HG02763 (cell line): ENCODE data around the gene PCCA.
"Not testable (repeated sequence)": the region's sequence is repeated elsewhere in the genome, so short reads cannot be mapped to it uniquely, and the experiment has no call there.

ENCODE experiments used
- ATAC-seq: cut with Tn5 transposase; IDR thresholded peaks from one replicate; pipeline ENCODE4 v1.9.1; 2021; ENCODE audit warnings: mild to moderate bottlenecking, moderate library complexity; ENCODE audit not compliant: unreplicated experiment

Gene PCCA

GRCh38 chr13:100520936-100521850, 432.3 kb downstream of the PCCA start:
- ATAC-seq: no peak

- no peak for ATAC-seq
These were observed 433.1 kb downstream of the PCCA start for GRCh38 chr13:100521851-100522617.

GRCh38 chr13:100522618-100523309, 433.9 kb downstream of the PCCA start:
- ATAC-seq: no peak

DNA sequence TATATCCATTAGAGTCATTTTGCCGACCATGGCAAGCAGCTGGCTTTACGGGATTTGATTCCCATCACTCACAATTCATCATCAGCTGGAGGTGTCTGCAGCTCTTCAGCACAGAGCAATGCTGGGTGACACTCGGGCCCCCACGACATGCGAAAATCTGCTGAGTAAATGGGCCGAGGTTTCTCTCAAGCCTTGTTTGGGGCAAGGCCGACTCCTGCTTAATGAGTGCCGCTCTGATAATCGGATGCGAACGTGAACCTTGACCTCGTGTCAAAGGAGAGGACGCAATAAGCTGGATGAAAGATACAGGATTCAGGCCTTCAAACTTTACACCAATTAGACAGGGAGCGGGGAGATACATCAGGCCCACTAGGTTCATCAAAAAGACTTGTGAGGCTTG, 434.5 kb downstream of the PCCA start:
- no peak for ATAC-seq

- no peak for ATAC-seq
These were observed 435.1 kb downstream of the PCCA start for GRCh38 chr13:100523981-100524386.

GRCh38 chr13:100524688-100525087, 435.8 kb downstream of the PCCA start:
- ATAC-seq: not testable (repeated sequence)

DNA sequence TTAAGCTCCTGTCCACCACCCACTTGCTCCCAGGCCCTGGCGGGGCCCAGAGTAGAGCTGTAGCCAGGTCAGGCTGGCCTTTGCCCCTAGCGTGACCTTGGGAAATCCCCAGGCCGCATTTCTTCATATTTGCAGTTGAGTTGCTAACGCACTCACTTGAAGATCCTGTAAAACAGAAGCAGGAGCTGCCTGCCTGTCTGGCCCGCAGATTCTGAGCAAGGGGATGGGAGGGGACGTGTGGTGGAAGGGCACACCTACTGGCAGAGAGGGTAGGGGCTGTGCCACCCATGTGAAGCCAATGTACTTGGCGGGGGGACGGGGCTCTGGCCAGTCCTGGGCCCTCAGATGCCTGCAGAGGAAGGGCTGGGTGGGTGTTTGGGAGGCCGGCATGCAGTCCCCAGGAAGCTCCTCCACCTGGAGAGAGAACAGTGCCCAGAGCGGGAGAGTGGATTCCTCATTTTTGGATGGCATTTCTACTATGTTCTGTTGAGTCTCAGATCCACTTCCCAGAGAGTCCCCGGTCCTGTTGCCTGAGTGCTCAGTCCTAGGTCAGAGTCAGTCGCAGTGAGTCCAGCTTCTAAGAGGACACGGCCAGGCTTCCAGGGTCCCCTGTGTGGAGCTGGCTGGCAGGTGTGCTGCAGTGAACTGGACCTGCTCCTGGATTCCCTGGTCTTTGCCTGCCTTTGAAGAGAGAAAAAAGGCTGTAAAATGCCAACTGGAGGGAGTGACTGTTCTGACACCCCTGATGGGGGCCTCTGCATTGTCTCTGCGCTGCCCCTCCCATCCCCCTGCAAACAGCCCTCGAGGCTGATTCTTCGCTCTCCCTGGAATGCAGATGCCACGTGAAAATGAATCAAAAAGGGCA, 436.8 kb downstream of the PCCA start:
- no peak for ATAC-seq

GRCh38 chr13:100526318-100527000, 437.6 kb downstream of the PCCA start:
- ATAC-seq: no peak

DNA sequence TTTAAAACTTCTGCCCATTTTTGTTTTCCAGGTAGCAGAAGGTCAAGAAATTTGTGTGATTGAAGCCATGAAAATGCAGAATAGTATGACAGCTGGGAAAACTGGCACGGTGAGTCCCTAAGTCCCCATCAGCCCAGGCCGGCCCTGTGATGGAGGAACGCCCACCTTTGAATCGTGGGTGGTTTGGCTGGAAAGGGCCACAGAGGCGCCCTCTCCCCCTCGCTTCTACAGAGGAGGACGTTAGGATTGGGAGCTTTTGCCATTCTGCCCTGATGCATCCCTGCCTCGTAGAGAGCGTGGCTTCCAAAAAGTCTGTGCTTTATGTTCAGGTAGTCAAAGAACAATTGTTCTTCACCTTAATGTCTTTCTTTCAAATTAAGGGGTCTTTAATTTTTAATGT, 438.8 kb downstream of the PCCA start:
- no peak for ATAC-seq

GRCh38 chr13:100528353-100528752, 439.5 kb downstream of the PCCA start:
- ATAC-seq: no peak

- no peak for ATAC-seq
These were observed 439.9 kb downstream of the PCCA start for GRCh38 chr13:100528820-100529219.

DNA sequence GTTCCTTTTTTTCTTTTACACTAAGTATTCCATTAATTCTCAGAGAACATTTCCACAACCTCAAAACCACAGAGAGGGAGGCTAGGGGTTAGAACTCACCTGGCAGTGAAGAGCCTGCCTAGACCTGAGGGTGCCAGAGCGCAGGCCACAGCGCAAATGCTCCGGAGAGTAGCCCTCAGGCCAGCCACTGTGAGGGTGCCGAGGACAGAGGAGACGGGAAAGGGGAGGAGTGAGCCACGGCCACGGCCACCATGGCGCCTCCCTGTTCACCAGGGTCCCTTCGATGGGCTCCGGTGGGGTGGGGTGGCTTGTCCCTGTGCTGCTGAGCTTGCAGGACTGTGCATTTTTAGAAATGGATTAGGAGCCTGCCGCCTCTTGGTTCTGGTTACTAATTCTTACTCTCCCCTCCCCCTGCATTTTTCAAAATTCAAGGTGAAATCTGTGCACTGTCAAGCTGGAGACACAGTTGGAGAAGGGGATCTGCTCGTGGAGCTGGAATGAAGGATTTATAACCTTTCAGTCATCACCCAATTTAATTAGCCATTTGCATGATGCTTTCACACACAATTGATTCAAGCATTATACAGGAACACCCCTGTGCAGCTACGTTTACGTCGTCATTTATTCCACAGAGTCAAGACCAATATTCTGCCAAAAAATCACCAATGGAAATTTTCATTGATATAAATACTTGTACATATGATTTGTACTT, 440.9 kb downstream of the PCCA start:
- no peak for ATAC-seq

DNA sequence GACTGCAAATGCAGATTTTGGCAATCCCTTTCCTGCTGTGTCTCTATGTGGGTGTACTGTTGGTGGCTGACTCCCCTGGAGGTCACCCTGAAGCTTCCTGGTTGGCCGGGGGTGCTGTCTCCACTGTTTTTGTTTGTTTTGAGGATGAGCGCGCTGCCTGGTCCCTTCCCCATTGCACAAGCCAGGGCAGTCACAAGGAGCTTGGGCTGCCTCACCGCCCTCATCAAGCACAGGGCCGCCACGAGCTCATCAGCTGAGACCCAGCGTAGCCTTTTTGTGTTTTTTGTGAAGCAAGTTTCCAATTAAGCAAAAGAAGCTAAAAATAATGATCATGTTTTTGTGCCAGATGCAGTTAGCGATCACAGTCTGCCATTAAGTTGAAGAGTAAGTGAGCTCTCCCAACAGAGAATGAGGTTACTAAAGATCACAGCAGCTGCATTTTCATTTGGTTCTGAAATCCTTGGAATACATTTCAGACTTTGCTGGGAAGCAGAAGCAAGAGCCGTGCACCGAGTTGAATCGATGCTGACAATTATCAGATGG, 441.8 kb downstream of the PCCA start:
- ATAC-seq: no peak

GRCh38 chr13:100532090-100532766, 443.3 kb downstream of the PCCA start:
- ATAC-seq: no peak

DNA sequence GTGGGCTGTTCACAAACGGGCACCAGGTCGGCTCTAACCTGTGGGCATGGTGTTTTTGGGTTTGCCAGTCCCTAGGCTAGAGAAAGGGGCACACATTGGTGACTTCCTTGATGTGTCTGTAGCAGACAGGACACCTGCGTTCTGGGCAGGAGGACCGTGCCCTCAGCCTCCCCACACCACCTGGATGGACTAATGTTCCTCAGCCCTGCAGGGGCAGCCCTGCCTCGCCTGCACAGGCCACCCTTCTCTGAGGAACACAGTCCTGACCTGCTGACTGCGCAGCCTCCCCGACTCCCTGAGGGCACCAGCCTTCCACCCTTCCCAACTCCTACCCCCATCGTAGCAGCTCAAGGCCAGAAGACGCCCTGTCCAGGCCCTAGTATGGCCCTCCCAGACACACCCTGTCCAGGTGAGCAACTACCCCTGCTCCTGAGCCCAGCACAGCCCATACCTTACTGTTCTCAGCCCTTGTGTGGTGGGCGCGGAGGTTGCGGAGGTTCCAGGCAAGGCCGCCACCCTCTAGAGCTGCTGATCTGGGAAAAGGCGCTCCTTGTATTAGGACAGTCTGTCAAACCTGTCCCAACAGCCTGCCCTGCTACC, 444.0 kb downstream of the PCCA start:
- no peak for ATAC-seq

GRCh38 chr13:100533588-100534041, 444.7 kb downstream of the PCCA start:
- ATAC-seq: no peak

GRCh38 chr13:100534147-100534843, 445.4 kb downstream of the PCCA start:
- ATAC-seq: no peak
